HG02943 (cell line): ENCODE measurements around the gene ANKRD55.
A peak's percentile ranks its signal among the peaks of the same experiment; 100 is the strongest.
"Not testable (repeated sequence)": the region's sequence is repeated elsewhere in the genome, so short reads cannot be mapped to it uniquely, and the experiment has no call there.

Experiments
- ATAC-seq: cut with Tn5 transposase; IDR thresholded peaks from one replicate; pipeline ENCODE4 v1.9.1; 2021; ENCODE audit warnings: mild to moderate bottlenecking, low read depth, moderate library complexity; ENCODE audit not compliant: unreplicated experiment

ANKRD55 gene

DNA sequence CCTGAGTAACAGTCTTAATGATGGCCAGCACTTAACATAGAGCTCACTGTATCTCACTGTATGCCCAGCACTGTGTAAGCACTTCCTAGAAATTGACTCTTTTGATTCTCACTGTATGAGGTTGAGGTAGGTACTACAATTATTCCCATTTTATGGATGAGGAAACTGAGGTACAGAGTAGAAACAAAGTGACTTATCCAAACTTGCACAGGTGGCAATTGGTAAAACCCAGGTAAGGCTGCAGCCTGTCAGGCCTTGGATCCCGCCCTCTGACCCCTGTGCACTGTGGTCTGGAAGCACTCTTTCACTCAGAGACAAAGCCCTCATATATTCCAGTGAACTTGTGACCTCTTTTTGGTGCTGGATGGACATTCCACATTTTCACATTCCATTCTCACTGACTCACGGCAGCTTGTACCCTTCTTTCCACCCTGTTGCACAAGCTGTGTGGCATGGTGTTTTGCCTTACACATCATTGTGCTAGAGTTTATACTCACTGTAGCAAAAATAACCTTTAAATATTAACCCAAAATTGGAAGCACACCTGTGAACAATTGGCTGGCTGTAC, 21.7 kb downstream of the ANKRD55 start:
- no peak for ATAC-seq

DNA sequence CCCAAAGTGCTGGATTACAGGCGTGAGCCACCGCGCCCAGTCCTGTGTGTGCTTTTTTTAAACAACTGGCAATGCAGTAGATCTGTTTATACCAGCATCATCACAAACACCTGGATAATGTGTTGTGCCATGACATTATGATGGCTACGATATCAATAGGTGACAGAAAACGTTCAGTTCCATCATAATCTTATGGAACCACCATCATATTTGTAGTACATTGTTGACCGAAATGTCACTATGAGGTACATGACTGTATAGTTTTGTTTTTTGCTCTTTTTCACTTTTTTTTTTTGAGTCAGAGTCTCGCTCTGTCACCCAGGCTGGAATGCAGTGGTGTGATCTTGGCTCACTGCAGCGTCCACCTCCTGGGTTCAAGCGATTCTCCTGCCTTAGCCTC, 24.4 kb downstream of the ANKRD55 start:
- ATAC-seq = no peak

DNA sequence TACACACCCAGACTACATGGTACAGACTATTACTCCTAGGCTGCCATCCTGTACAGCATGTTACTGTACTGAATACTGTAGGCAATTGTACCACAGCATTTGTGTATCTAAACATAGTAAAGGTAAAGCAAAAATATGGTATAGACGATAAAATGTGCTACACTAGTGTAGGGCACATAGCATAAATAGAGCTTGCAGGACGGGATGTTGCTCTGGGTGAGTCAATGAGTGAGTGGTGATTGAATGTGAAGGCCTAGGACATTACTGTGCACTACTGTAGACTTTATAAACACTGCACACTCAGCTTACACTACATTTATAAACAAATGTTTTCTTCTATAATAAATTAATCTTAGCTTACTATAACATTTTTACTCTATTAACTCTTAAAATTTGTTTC, 25.6 kb downstream of the ANKRD55 start:
- ATAC-seq = no peak

DNA sequence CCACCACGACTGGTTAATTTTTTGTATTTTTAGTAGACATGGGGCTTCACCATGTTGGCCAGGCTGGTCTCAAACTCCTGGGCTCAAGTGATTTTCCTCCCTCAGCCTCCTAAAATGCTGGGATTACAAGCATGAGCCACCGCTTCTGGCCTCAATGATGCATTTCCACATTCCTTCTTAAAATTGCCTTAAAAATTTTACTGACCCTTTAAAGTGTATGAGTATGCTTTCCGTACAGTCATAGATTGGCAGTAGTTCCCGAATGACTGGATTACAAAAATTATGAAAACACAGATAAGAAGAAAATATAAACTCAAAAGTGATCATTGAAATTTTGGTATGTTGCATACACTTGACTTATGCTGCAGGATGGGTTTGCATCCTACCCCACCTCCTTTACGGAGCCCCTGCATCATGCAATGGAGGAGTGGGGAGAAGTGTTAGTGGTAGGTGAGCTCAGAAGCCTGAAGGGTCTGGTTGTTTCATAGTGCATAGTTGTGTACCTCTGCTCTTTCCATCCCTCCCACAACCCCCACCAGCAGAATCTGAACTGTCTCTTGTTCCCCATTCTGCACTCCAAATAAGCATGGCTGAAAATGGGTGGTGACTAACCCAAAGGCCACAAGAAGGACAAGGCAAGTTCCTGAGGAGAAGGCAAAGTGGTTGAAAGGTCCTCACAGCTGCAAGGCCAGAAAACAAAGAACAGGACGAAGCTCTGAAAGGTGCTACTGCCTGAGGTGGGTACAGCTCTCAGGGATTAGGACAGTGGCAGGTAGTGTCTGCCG, 26.8 kb downstream of the ANKRD55 start:
- ATAC-seq = no peak

DNA sequence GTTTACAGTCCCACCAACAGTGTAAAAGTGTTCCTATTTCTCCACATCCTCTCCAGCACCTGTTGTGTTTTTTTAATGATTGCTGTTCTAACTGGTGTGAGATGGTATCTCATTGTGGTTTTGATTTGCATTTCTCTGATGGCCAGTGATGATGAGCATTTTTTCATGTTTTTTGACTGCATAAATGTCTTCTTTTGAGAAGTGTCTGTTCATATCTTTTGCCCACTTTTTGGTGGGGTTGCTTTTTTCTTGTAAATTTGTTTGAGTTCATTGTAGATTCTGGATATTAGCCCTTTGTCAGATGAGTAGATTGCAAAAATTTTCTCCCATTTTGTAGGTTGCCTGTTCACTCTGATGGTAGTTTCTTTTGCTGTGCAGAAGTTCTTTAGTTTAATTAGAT, 29.2 kb downstream of the ANKRD55 start:
- ATAC-seq = not testable (repeated sequence)

DNA sequence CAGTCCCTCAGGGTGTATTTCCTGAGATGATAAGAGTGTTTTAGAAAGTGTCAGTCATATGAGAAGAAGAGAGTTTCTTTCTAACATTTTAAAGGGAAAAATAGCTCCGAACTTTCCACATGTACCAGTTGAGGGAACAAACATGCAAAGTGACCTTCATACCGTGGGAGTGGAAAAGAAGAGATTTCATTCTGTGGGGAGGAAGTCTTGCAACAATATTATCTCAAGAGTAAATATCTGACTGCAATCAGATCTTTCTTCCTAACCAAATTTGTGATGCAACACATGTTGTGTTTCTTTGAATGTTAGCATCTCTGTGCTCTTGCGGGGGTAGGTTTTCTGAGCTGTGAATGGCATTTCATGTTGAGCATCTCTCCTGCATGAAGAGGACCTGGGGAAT, 30.6 kb downstream of the ANKRD55 start:
- ATAC-seq = no peak

DNA sequence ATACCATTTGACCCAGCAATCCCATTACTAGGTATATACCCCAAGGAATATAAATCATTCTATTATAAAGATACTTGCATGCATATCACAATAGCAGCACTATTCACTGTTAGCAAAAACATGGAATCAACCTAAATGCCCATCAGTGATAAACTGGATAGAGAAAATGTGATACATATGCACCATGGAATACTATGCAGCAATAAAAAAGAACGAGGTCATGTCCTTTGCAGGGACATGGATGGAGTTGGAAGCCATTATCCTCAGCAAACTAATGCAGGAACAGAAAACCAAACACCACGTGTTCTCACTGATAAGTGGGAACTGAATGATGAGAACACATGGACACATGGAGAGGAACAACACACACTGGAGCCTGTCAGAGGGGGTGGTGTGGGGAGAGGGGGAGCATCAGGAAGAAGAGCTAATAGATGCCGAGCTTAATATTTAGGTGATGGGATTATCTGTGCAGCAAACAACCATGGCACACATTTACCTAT, 31.3 kb downstream of the ANKRD55 start:
- ATAC-seq = not testable (repeated sequence)

DNA sequence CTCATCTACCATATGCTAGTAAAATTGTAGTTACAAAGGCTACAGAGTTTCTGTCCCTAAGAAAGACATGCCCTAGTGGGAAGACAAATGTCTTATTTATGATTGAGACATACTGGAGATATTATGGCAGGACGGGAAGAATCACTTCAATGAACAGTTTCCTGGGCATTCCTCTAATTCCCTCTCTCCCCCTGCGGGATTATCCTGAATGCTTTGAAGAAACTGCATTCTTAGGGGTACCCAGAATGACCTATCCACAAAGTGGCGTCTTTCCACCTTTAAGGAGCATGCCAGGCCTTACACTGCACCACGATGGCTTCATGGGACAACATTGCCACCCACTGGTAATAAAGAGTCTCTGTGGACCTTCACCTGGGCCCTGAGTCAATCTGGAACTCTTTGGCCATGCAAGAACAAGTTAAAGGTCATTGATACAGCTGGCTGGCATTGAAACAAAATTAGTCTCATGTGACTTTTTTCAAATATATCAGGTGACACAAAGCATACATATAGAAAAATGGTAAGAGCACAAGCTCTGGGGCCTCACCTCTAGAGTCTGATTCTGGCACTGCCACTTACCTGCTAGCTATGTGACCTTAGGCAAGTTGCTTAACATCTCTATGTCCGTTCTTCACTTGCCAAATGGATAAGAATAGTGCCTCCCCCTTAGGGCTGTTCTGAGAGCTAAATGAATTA, 32.0 kb downstream of the ANKRD55 start:
- ATAC-seq = peak; percentile 97

DNA sequence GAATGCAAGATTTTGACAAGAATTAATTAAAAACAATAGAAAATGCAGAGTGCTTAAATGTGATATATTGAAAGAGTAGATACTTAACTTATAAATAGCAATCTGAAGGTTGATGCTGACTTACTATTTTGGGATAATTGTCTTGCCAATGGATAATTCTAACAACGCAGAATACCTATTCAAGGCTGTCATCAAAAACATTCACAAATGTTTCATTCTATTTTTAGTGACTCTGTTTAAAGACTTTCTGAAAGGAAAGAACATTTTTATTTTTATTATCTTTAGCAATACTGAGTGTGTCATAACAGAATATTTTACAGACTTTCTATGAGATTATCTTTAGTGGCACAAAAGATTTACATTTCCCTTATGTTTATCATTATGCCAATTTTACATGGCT, 38.1 kb downstream of the ANKRD55 start:
- no peak for ATAC-seq

DNA sequence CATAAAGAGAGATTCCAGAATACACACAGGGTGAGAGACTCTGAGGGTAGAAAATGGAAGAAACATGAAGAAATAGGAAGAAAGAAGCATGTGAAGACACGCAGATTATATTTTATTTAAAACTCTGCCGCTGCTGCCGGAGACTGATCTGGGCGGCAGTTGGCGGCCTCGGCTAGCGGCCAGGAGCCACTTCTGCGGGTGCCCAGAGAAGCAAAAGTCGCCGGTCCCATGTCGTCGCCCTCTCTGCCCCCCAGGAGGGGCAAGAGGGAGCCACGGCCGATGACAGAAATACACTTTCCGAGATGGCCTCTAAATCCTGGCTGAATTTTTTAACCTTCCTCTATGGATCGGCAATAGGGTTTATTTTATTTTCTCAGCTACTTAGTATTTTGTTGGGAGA, 40.9 kb downstream of the ANKRD55 start:
- ATAC-seq = no peak

DNA sequence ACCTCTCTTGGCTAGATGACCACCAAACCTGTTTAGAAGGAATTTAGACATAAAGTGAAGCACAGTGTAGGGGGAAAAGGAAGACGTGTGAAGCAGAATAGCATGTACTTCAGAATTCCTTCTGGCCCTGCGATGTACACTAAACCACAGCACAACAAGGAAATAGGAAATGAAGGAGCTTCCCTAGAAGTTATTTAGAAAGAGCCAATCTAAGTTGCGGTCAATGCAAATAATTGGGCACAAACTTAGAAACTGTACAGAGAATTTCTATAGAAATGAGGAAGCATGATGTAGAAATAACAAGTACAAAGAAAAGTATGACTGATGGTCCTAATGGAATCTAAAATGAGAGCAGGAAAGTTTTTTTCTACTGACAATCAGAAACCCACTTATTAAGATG, 41.5 kb downstream of the ANKRD55 start:
- no peak for ATAC-seq

DNA sequence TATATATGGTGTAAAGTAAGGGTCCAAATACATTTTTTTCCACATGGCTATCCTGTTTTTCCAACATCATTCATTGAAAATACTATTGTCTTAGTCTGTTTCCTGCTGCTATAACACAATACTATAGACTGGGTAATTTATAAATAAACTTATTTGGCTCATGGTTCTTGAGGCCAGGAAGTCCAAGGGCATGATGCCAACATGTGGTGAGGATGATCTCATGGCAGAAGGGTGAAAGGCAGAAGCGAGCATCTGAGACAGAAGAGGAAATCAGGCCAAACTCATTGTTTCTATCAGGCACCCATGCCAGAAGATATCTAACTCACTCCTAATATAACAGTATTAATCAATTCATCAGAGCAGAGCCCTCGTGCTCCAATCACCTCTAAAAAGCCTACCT, 42.6 kb downstream of the ANKRD55 start:
- no peak for ATAC-seq

DNA sequence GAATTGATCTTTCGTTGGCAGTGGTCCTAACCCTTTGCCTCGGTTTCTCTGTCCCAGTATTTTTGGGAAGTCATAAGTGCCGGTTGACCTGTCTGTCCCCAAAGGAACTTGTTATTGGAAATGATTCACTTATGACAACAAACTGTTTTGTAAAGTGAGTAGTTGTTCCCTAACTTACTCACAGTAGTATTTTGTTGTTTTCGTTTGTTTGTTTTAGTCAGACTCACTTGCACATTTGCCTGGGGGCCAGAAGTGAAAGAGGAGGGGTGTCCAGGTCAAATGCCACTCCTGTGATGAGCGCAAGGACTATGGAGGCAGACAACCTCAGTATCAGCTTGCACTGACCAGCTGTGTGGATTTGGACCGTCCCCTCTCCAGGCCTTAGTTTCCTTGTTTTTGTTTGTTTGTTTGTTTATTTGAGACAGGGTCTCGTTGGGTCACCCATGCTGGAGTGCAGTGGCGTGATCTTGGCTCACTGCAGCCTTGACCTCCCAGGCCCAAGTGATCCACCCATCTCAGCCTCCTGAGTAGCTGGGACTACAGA, 47.3 kb downstream of the ANKRD55 start:
- ATAC-seq = no peak

DNA sequence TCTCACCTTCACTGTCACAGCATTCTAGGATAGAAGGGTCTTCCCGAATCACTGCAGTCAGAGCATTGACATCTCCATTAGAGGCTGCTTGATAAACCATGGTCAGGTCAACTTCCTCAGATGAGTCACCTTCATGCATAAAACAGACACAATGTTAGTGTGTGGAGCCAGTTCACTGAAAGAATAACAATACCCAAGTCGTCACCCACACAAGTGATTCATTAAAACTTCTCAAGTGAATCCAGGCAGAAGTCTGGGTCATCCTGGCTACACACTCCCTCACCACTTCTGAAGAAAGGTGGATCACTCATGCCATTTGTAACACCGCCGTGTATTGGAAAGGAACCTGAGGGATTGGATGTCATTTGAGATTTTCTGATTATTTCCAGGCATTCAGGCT, 49.6 kb downstream of the ANKRD55 start:
- no peak for ATAC-seq

DNA sequence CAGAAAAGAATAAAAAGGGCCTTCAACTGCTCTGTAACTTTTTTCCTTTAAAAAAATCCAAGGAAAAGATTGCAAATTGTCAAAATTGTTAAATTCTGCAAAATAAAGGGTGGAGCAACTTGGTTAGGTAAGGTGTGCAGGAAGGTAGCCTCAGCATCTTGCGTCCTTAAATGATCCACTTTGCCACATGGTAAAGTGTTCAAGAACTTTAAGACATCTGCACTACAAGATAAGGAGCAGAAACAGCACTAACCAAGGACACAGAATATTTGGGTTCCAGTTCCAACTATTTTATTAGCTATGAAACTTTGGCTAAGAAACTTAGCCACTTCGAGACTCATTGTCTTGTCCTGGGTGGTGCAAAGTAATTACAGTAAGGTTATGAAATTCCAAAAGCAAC, 53.7 kb downstream of the ANKRD55 start:
- no peak for ATAC-seq

DNA sequence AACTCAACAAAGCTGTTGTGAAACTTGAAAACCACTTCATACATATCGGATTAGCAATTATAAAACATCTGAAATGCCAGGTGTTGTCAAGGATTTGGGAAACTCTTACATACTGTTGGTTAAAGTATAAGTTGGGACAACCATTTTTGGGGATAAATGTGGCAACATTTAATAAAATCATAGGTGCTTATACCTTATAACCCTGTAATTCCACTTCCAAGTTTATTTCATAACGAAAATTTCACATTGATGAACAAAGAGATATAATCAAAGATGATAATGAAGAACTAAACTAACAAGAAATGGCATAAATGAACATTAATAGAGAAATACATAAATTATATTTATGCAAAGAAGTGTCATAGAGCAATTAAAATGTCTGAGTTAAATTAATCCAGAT, 54.3 kb downstream of the ANKRD55 start:
- no peak for ATAC-seq

DNA sequence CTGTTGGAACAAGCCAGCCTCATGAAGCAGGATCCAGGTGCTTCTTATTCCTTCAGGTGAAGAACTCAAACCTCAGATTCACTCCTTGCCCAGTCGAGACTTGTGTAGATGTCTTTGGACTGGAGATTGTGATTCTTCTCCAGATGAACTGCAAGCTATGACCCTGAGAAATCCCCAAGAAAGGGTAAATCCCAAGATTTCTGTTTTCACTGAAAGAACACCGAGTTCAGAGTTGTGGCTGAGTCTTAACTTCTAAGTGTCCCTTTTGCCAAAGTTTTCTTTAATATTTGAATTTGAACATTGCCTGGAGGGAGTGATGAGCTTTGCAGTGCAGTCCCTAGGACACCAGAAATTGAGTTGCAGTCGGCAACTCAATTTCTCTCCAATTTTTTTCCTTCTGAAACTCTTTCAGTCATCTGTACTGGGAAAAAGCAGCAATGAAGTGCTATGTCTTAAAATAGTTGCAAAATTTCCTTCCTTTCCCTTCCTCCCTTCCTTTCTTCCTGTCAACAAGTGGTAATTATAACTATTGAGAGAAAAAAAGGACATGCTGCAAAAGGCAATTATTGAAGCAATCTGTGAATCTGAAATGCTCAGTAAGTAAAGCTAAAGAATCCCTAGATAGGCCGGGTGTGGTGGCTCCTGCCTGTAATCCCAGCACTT, 56.1 kb downstream of the ANKRD55 start:
- no peak for ATAC-seq

DNA sequence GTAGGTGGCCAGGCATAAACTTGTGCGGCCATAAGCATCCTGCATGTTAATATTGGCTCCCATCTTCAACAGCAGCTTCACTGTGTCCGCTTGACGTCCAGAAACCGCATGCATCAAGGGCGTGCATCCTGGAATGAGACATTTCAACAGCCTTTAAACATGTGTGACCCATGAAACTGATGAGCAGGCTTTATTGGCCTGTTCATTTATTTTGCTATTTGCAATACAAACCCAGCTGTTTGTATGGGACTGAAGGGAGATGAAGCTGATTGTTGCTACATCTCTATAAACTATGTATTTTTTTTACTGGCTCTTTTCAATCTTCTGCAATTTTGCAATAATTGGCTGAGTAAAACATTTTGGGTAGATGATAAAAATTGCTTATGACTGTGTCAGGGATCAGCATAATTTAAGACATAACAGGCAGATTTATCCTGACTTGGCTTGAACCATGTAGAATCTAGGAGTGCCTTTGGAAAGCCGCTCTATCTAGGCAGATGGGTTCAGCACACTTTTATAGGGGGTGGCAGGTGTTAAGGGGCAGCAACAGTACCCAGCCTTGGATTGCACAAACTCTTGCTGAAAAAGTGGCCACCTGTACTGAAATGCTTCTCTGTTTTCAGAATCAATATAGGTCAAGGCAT, 56.9 kb downstream of the ANKRD55 start:
- ATAC-seq = no peak

DNA sequence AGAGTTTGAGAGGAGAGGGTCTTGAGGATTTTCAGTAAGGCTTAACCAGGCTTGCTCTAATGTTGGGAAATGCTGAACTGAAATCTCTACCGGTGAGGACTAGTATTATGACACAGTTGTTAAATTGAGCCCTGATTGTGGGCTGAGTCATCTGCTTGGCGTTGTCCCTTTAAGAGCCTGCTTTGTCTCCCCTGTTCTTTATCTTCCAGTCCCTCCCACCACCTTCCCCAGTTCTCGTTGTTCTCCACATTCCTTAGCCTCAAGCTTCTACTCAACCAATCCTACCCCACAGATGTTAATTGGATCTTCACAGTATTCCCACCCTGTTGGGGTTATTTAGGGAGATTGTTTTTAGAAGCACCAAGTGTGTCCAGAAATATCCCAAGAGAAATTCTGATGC, 57.6 kb downstream of the ANKRD55 start:
- ATAC-seq = no peak

DNA sequence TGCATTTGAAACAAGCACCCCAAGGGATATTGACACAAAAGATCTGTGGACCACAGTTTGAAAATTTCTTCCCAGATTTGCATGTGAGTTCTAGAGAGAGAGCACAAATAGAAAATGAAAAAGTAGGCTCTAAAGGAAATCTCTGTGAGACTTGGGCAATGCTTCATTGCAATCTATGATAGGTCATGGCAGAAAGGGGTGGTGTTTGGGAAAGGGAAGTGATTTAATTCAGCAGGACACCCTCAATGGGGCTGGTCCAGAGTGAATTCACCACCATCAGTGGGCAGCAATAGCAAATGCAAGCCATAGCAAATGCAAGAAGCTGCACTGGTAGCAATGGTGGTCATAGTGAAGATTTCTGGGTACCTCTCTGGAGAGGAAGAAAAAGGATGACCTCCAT, 58.1 kb downstream of the ANKRD55 start:
- no peak for ATAC-seq
